Activated CD4-positive, alpha-beta T cell treated with anti-CD3 and anti-CD28 coated beads, Interleukin-2, Interleukin-6, amounts not matched to agents 100 ng/mL and 50 ng/mL, durations not matched to agents 16 hours and 8 hours (primary cell): ENCODE data around the gene CCL1.
"Not testable (repeated sequence)": the region's sequence is repeated elsewhere in the genome, so short reads cannot be mapped to it uniquely, and the experiment has no call there.

Experiments
- DNase-seq: peaks from one replicate; pipeline ENCODE4 v3.0.0-alpha.2; 2020

The CCL1 gene

DNA sequence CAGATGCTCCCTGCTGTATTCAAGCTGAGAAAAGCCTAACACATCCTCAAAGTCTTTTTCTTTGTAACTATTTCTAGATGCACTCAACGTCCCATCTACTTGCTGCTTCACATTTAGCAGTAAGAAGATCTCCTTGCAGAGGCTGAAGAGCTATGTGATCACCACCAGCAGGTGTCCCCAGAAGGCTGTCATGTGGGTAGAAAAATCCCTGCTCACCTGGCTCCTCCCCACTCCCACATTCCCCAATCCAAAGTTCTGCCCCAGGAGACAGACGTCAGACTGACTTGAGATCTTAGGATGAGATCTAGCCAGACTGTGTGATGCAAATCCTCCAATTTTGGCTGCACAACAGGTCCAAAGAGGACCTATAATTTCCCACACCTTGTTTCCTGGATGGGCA is 5.6 kb downstream of the CCL1 start:
- no peak for DNase-seq

DNA sequence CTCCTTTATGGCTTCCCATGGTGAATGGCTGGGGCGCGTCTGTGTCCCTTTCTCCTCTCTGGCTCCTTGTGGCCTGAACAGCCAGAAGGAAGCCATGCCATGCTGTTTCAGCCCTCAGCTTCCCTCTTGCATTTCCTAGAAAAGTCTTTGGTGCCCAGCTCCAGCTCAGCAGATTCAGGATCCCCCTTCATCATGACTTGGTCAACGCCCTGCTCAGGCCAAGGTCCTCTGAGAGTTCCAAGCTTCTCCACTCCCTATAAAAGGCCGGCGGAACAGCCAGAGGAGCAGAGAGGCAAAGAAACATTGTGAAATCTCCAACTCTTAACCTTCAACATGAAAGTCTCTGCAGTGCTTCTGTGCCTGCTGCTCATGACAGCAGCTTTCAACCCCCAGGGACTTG is 6.8 kb downstream of the CCL1 start, which contains the start of gene CCL13:
Gene CCL13 (plus strand): TSS at position 287 of the 400 bp plus-strand sequence. CDS start 47 bp downstream, at position 334.
- DNase-seq: no peak

DNA sequence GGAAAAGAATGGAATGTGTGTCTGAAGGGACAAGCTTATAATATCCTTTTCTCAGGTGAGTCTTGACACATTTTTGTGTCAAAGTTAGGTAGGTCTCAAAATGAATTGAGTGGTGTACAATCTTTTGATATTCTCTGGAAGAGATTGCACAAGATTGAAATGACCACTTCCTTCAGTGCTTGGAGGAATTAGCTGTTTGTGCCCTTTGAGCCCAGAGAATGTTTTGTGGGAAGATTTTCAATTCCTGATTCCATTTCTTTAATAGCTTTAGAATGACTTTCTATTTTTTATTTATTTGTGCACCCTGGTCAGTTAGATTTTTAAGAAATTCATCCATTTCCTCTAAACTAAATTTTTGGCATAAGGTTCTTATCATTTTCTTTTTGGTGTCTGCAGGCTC is 8.4 kb downstream of the CCL1 start:
- no peak for DNase-seq

DNA sequence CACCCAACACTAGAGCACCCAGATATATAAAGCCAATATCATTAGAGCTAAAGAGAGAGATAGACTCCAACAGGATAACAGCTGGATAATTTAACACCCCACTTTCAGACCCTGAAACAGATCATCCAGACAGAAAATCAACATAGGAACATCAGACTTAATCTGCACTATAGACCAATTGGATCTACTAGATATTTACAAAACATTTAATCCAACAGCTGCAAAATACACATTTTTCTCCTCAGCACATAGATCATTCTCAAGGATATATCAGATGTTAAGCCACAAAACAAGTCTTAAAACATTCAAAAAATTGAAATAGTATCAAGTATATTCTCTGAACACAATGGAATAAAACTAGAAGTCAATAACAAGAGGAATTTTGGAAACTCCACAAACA is 10.8 kb downstream of the CCL1 start:
- DNase-seq: no peak

DNA sequence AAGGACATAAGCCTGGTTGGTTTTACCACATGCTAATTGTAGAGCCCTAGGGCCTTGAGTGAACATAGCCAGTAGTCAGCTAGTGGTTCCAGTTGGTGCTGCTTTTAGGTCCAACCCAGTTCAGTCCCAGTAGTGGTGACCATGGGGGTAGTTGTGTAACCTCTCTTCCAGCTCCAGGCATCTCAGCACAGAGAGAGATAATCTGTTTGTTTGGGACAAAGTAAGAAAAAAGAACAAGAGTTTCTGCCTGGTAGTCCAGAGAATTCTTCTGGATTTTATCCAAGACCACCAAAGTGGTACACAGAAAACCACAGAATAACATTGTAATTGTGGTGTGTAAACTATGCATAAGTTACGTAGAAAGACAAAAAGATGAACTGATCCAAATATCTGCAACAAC is 11.9 kb downstream of the CCL1 start:
- DNase-seq: no peak

DNA sequence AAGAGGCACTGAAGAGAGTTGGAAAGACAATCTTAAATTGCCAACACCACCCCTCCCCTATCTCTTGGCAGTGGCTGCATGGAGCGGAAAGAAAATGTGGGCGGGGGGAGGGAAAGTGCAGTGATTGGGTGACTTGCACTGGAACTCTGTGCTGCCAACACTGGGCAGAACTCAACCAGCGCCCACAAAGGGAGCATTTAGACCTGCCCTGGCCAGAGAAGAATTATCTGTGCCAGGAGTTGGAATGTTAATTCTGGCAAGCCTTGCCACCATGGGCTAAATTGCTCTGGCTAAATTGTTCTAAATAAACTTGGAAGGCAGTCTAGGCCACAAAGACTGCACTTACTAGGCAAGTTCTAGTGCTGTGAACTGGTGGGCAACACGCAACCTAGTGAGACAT is 13.3 kb downstream of the CCL1 start:
- no peak for DNase-seq

DNA sequence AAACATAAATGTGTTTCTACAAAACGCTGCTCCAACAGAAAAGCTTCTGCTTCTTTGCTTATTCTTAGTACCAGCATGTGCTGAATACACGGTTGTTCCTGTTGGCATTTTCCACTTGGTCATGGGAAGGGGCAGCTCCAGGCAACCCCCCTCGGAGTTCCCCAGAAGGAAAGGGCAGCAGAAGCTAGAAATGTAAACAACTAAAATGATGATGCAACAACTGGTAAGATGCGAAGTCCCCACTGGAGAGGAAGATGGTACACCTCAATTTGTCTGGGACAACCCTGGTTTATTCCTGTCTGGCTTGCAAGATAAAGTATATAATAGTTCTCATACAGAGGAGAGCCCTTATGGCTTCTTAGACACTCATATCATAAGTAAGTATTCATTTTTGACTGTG is 16.0 kb downstream of the CCL1 start:
- DNase-seq: no peak

DNA sequence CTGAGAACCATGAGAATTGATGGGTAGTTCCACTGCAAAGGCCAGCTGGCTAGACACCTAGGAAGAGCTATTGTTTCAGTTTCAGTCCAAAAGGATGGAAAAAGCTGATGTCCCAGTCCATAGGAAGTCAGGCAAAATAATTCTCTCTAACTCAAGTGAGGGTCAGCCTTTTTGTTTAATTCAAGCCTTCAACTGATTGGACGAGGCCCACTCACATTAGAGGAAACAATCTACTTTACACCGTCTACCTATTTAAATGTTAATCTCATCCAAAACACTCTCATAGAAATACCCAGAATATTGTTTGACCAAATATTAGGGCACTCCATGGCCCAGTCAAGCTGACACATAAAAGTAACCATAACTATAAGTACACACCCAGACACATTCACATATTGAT is 21.1 kb downstream of the CCL1 start:
- no peak for DNase-seq

DNA sequence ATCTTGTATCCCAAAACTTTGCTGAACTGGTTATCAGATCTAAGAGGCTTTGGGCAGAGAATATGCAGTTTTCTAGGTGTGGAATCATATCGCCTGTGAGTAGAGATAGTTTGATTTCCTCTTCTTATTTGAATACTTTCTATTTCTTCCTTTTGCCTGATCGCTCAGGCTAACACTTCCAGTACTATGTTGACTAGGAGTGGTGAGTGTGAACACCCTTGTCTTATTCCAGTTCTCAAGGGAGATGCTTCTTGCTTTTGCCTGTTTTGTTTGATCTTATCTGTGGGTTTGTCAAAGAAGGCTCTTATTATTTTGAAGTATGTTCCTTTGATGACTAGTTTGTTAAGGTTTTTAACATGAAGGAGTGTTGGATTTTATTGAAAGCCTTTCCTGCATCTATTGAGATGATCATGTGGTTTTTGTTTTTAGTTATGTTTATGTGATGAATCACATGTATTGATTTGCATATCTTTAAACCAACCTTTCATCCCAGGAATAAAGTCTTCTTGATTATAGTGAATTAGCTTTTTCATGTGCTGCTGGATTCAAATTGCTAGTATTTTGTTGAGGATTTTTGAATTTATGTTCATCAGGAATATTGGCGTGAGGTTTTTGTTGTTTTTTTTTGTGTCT is 23.8 kb downstream of the CCL1 start:
- no peak for DNase-seq

DNA sequence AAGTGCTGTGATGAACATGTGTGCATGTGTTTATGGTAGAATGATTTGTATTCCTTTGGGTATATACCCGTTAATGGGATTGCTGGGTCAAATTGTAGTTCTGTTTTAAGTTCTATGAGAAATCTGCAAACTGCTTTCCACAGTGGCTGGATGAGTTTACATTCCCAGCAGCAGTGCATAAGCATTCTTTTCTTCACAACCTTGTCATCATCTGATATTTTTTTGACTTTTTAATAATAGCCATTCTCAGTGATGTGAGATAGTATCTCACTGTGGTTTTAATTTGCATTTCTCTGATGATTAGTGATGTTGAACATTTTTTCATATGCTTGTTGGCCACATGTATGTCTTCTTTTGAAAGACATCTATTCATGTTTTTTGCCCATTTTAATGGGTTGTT is 25.3 kb downstream of the CCL1 start:
- DNase-seq: no peak

DNA sequence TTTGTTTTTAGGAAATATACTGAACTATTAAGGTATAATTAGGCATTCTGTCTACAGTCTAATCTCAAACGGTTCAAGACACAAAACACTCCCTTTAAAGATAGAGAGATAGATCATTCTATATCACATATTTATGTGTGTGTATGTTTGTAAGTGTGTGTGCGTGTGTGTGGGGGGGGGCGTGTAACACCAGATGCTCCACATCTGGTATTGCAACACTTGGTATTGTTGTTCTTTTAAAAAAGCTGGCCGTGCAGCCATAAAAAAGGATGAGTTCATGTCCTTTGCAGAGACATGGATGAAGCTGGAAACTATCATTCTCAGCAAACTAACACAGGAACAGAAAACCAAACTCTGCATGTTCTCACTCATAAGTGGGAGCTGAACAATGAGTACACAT is 35.5 kb downstream of the CCL1 start:
- not testable (repeated sequence) for DNase-seq

DNA sequence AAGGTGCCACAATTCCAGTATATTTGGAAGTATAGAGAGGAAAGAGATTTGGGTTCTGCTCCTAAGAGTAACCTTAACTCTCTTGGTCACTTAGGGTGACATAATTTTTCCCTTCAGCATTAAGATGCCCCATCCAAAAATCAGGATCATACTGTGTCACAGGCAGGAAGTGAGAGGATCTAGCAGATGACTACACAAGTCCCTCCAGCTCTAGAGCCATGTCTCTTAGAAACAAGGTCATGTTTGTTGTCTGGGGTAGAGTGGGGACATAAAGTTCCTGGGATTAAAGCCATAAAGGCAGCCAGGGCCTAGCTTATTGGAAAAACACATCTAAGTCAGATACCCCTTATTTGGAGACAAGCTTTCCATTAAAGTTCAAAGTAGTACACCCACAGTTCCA is 41.1 kb downstream of the CCL1 start:
- DNase-seq: no peak

DNA sequence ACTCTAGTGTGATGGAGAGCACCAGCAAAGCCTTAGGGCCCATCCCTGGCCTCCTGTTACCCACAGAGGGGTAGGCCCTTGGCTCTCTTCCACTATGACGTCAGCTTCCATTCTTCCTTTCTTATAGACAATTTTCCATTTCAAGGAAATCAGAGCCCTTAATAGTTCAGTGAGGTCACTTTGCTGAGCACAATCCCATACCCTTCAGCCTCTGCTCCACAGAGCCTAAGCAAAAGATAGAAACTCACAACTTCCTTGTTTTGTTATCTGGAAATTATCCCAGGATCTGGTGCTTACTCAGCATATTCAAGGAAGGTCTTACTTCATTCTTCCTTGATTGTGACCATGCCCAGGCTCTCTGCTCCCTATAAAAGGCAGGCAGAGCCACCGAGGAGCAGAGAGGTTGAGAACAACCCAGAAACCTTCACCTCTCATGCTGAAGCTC is 44.0 kb downstream of the CCL1 start, which contains the start of gene CCL8:
Gene CCL8 (plus strand): TSS at position 397 of the 445 bp plus-strand sequence. CDS start 67 bp downstream, outside the sequence.
- DNase-seq: no peak

DNA sequence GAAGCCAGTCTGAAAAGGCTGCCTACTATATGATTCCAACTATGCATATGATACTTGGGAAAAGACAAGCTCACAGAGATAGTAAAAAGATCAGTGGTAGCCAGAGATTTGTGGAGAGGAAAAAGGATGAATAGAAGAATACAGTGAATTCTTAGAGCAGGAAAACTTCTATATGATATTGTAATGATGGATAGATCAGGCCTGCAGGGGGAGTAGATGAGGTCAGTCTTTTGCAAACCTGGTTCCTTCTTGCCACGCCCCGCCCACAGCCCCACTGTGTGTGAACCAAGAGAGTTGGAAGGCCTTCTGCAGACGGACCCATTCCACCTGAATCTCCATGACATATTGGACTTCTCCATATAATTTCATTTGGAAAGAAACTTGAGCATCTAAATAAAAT is 44.6 kb downstream of the CCL1 start:
- peak; percentile 27 for DNase-seq

DNA sequence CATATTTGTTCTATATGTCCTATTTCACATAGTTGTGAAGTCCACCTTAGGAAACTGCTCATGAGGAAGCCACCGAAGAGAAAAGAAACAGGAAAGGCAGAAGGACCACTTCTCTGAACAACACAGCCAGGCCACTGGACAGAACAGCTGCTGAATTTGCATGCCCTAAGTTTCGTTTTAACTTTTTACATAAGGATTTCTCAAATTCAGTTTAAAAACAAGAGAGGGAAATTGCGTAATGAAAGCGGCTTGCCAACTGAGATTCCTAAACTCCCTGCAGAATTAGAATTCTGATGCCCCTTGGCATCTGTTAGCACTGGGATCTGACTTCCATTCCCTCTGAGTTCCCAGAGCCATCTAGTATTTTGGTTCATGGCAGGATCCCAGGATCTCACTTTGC is 48.8 kb downstream of the CCL1 start:
- no peak for DNase-seq

DNA sequence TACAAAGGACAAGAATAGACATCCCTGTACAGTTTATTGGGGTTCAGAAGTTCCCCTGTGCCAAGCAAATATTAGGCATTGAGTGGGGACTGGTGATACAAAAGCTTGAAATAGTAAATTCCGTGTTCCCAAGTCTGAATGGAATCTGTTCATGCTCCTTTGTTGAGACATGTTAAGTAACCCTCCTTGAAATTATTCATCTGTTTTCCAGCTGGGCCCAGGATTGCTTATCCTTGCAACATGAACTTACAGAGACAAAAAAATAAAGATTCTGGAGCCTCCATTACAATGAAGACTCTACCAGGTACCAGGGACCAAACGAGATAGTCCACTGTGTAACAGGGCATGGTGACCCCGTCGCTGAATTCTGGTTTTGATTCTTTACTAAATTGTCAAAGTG is 49.9 kb downstream of the CCL1 start:
- DNase-seq: no peak

DNA sequence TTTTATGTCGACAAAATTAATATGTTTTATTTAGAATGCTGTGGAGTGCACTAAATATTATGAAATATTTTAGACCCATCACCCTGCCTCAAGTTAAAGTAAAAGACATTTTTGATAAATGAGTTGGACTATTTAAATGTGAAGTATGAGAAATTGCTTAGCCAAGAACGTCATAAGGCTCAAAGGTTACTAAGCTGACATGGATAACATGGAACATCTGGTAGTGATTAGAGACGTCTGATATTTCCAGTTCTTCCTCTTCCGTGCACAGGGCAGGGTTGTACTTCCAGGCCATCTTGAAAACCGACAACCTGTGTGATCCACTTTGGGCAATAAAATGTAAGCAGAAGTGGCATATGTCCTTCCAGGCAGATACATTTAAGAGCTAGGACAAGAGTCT is 51.0 kb downstream of the CCL1 start:
- no peak for DNase-seq

DNA sequence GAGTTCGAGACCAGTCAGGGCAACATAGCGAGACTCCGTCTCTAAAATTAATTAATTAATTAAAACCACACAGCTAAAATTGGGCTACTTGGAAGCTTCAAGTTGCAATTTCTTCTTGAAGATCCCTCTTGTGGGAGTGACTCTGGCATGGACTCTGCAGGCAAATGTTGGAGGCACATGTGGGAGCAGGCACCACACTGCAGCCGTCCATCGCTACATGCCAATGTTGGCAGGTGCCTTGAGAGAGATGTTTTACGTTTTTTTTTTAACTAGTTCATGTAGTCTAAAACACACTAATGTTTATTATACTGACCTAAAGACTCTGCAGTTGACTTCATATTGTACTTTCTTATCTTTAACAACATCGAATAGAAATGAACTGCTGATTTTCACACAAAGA is 51.7 kb downstream of the CCL1 start:
- no peak for DNase-seq
